NCI-H2227 treated with DMSO at 0.1 percent for 48 hours (cell line): ENCODE data around the gene GAB2.
"Not testable (repeated sequence)": the region's sequence is repeated elsewhere in the genome, so short reads cannot be mapped to it uniquely, and the experiment has no call there.

Experiments
- DNase-seq: peaks from one replicate; lab custom pipeline; 2025; lab: John Stamatoyannopoulos, UW

Gene GAB2

DNA sequence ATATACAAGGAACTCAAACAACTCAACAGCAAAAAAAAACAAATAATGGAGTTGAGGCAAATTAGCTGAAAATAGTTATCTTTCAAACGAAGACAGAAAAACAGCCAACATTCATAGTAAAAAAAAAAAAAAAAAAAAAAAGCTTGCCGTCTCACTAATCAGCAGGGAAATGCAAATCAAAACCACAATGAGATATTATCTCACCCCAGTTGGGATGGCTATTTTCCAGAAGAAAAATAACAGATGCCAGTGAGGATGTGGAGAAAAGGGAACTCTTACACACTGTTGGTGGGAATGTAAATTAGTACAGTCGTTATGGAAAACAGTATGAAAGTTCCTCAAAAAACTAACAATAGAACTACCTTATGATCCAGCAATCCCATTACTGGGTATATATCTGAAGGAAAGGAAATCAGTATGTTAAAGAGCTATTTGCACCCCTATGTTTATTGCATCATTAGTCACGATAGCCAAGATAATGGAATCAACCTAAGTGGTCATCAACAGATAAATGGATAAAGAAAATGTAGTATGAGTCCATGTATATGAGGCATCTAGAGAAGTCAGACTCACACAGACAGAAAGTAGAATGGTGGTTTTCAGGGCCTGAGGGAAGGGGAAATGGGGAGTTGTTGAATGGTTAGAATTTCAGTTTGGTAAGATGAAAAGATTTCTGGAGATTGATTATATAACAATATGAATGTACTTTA lies 172.9 kb downstream of the GAB2 start:
- no peak for DNase-seq

DNA sequence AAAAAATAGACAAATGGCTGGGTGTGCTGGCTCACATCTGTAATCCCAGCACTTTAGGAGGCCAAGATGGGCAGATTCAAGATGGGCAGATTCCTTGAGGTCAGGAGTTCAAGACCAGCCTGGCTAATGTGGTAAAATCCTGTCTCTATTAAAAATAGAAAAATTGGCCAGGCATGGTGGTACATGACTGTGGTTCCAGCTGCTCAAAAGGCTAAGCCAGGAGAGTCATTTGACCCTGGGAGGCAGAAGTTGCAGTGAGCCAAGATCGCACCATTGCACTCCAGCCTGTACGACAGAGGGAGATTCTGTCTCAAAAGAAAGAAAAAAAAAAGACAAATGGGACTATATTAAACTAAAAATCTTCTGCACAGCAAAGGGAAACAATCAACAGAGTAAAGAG lies 173.5 kb downstream of the GAB2 start:
- no peak for DNase-seq

DNA sequence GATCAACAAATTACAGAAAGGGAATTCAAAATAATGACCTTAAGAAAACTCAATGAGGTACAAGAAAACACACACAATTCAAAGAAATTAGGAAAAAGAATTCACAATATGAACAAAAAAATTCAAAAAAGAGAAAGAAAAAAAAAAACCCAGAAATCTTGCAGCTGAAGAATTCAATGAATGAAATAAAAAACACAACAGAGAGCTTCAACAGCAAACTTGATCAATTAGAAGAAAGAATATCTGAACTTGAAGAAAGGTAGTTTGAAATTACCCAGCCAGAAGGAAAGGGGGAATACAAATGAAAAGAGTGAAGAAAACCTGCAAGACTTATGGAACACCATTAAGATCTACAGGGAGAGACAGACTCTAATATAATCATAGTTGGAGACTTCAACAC lies 176.1 kb downstream of the GAB2 start:
- DNase-seq, result no peak

DNA sequence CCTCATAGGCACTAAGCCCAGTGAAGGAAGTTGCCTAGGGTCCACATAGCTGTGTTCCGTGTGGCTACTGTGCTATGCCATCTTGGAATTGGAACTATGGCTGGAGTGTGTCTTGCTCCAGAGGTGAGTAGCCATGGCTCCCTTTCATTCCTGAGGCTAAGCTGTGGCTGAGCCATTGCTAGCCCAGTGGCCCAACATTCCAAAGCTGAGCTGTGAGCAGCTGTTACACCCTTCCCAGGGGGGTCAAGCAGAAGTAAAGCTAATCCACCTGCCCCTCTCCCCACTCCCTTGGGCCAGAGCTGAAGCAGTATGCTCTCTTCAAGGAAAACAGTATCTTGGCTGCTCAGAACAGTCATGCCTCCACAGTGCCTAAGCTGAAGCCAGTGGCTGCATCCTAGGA lies 177.8 kb downstream of the GAB2 start:
- no peak for DNase-seq

DNA sequence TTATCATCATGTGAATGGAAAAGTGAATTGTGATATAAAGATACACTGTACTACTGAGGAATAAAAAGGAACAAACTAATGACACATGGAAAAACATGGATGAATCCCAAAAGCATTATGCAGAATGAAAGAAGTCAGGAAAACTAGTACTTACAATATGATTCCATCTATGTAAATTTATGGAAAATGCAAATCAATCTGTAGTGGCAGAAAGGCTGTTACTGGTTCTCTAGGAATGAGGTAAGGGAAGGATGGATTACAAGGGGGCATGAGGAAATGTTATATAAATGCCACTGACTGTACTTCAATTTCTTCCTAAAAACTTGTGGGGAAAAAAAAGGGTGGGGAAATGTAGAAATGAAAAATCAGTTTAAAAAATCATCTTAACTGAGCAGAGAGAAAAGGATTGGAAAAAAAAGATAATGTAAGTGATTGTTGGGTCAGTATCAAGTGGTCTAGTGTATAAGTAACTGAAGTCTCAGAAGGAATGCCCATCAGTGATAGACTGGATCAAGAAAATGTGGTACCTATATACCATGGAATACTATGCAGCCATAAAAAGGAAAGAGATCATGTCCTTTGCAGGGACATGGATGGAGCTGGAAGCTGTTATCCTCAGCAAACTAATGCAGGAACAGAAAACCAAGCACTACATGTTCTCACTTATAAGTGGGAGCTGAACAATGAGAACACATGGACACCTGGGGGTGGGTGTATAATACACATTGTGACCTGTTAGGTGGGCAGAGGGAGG lies 180.2 kb downstream of the GAB2 start:
- DNase-seq, result no peak

DNA sequence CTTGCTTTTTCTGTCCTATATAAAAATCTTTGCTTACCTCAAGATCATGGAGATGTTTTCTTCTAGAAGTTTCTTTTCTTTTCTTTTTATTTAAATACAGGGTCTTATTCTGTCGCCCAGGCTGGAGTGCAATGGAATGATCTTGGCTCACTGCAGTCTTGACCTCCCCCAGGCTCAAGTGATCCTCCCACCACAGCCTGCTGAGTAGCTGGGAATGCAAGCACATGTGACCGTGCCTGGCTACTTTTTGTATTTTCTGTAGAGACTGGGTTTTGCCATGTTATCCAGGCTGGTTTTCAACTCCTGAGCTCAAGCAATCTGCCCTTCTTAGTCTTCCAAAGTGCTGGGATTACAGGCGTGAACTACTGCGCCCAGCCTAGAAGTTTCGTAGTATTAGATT lies 183.6 kb downstream of the GAB2 start:
- no peak for DNase-seq

DNA sequence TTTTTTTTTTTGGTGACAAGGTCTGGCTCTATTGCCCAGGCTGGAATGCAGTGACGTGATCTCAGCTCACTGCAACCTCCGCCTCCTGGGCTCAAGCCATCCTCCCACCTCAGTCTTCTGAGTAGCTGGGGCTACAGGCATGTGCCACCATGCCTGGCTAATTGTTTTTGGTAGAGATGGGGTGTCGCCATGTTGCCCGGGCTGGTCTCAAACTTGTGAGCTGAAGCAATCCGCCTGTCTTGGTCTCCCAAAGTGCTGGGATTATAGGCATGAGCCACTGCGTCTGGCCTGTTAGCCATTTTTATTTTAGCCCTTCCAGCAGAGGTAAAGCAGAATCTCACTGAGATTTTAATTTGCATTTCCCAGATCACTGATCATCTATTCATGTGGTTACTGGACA lies 184.6 kb downstream of the GAB2 start:
- not testable (repeated sequence) for DNase-seq

DNA sequence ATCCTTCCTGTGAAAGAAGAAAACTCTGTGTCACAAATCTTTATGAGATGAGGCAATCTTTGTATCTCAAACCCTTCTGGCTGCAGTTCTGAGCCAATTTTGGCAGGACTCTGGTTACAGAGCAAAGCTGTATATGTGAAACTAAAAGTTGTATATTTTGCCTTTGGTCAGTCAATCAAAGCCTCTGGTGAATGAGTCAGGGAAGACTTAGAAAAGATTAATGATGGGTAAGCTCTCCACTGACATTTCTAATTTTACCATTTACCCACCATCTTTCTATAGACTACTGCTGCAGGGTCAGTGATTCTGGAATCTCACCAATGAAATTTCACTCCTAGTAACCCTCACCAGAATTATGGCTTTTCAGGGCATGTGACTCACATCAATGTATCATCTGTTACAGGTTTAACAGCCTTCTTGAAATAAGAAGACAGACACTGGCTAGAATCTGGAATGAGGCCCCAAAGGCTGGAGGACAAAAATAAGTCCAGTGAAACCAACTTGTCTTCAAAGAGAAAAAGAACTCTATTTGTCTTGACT lies 185.6 kb downstream of the GAB2 start:
- peak; percentile 18 for DNase-seq

DNA sequence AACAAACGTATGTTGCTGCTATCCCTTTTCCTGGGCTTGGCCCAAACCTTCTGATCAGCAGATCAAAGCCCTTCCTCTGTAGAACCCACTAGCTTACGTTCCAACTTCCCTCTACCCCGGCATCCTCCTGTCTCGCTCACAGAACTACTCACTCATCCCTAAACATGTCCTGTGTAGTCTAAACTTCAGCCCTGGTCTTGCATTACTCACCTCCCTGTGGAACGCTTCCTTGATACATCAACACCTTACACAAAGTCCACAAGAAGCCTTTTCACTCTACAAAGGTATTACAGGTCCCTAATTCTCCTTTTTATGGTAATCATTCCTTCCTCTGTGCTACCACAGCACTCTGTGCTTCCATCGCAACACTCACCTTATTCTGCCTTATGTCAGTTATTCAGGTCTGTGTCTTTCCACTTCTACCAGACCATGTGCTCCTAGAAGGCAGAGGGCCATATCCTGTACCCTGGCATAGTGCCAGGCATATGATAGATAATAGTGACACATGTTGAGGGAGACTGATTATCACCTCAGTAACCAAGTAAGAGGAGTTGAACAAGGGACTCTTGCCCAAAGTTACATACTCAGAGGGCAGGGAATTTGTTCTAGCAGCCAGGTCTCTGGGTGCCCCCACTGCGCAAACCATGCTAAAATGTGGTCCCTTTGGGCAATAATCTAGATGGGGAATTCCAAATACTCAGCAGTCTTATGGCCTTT lies 187.3 kb downstream of the GAB2 start:
- no peak for DNase-seq

DNA sequence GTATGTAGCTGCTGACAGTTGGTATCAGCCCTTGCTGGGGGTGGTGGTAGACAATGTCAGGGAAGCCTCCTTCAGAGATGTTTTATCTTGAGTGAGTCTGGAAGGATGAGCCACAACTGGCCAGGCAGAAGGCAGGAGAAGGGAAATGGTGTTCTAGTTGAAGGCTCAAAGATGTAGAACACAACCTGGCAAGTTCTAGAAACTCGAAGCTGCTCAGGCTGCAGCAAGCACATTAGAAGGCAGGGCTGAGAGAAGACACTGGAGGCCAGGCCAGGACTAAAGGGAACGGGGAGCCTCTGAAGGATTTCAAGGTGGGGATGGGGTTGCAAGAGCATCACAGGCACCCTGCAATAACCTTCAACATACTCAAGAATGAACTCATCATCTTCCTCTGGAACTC lies 188.5 kb downstream of the GAB2 start:
- DNase-seq, result no peak

DNA sequence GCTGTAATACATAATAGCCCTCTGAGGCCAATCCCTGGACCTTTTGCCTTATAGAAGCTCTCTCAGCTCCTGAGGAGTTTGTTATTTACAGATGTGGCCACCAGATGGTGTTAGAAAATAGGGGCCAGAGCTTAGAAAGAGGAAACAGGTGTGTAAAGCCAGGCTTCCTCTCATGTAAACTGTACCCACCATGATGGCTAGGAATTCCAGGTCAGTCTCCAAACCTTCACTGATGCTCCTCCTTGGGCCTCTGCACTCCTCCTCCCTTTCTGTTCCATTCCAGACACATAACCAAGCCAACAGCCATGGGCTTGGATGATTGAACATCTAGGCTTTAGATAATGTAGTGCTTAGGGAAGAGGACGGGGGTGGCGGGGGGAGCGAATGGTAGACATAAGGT lies 189.2 kb downstream of the GAB2 start:
- DNase-seq, result peak; percentile 62

DNA sequence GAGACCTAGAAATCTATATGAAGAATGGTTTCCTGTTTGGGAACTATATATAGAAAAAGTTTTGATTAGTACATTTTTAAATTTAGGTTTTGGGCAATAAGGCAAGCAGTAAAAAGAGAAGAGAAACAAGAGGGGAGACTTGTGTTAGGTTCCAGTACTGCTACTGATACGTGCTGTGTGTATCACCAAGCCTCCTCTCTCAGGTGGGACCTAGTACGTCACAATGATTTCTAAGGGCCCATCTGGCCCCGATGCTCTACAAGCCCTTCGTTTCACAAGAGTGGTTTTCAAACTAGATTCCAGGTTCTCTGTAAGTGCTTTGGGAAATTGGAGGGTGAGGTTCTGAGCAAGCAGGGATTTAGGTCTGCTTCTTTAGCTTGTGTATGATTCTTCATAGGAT lies 189.7 kb downstream of the GAB2 start:
- no peak for DNase-seq

DNA sequence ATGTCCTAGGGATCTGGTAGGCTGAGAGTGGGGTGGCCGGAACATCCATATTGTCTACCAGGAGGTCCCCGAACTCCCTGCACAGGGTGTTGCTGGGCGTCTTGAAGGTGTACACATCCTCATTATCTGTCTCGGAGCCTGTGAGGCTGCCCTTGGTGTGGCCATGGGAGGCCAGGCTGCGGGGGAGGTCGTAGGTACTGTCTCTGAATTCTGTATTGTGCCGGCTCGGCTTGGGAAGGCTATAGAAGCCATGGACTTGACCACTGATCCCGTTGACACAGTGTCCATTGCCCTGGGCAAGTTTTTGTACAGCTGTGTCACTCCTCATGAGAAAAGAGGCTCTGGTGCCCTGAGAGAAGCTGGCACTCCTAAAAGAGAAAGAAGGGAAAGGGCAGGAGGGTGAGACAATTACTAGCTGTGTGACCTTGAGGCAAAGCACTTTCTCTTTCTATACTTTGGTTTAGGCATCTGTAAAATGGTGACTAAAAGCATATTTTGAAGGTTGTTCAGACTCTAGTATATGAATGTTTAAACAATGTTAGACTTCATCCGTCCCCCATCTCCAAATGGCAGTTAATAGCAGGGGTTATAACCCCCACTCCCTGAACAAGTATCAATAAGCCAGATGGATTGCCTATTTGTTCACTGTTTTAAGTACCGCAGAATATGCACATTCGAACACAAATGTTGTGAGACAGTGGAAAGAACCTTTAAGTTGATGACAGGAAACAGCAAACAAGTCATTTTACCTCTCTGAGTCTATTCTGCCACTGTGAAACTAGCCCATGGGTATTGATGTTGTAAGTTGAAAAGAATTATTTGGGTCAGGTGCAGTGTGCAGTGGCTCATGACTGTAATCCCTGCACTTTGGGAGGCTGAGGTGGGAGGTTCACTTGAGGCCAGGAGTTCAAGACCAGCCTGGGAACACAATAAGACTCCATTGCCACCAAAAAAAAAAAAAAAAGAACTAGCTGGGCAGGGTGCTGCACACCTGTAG lies 190.6 kb downstream of the GAB2 start:
- DNase-seq, result no peak

DNA sequence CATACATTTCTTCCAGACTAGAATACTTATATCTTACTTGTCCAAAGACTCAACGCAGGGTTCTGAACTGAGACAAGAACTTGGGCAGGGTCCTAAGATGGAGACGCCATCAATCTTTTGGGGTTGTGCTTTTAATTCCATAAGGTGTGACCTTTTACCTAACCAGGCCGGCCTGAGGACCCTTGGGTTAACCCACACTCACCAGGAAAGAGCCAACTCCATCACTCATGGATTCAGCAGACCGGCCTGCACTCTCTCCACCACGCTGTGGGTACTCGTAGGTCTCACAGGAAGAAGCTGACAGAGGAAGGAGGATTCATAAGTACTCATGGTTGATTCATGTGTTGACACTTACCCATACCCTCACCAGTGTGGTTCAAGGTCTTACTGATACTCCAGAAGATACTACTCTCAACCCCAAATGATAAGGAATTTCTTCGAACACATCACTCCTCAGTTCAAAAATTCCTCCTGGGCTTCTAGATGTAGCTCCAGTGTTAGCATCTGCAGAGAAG lies 192.7 kb downstream of the GAB2 start:
- DNase-seq, result no peak

DNA sequence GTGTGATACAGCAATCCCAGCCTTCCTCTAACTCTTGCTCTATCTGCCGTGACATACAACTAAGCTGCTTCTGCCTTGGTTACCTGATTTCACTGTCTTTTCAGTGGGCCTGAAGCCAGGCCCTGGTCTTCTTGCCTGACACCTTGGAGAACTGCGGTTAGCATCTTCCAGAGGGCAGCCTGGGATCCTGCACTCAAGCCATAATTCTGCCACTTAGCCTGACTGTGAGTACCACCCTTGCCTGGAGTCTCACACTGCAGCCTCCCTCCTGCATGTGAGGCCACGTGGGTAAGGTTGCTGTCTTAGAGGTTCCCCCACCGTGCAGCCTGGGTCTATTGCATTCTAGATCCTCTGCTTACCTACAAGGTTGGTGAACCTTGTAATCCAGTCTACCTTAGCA lies 193.1 kb downstream of the GAB2 start:
- DNase-seq, result no peak

DNA sequence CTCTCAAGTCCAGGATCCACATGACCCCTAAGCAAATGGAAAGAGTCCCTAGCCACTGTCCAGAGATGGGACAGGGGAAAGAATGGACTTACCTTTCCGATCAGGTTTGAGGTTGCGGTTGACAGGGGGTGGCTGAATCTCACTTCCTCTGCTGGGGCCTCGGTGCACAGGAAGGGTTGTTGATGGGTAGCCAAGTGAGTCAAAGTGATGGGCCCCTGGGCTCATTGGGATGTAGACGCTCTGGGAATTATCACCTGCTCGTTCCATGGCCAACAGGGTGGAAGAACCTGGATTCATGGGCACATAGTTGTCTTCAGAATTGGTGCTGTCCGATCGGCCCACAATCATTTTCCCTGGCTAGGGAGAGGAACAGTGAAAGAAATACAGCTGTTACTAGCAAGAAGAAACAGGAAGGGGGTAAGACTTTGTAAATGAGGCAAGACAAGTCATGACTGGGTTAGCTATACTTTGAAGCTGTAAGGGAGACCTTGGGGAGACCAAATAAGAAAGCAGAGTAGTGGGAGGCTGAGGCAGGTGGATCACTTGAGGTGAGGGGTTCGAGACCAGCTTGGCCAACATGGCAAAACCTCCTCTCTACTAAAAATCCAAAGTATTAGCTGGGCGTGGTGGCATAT lies 194.2 kb downstream of the GAB2 start:
- DNase-seq, result no peak

DNA sequence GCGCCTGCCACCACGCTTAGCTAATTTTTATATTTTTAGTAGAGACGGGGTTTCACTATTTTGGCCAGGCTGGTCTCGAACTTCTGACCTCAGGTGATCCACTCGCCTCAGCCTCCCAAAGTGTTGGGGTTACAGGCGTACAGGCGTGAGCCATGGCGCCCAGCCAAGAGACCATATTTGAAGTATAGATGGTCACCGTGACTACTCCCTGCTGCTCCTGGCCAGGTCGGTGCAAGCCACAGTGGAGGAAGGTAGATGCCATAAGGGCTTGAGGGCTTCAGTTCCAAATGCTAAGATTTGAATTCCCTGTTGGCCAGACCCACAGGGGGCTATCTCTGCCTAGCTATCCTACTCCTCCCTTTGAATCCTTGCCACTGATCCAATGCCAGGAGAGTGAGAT lies 194.9 kb downstream of the GAB2 start:
- not testable (repeated sequence) for DNase-seq

DNA sequence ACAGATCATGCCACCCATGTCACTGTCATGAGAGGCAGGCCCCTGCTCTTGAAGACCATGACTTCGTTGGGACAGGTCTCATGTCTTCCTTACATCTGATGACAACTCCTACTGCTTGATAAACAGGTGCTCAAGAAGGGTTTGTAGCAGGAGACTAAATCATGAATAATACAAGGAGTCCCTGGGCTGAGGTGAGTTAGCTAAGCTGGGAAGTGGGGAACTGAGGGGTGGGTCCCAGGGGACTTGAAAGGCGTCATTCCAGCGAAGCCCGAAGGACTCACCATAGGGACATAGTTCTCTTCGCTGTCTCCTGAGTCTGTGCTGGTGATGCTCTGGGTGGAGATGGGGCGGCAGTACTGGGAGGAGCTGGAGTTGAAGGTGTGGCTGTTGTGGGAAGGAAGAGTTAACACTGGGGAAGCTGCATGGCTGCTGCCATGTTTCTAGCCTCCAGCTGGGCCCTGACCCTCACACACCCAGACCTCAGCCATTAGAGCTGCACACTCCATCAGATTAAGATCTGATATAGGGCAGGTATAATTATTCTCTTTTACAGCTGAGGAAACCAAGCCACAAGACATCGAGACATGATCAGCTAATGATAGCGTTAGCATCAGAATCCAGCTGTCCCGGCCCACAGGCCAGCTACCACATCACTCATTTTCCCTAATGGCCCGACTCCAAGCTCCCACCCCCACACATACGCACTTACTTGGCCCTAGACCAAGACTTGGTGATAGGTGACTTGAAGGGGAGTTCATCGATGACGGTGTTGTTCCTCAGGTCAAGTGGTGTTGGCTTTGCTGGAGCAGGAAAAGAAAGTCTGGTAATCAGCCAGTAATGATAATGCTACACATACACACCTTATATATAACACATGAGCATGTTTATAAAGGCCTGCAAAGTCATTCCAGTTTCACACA lies 196.0 kb downstream of the GAB2 start:
- peak; percentile 89 for DNase-seq

DNA sequence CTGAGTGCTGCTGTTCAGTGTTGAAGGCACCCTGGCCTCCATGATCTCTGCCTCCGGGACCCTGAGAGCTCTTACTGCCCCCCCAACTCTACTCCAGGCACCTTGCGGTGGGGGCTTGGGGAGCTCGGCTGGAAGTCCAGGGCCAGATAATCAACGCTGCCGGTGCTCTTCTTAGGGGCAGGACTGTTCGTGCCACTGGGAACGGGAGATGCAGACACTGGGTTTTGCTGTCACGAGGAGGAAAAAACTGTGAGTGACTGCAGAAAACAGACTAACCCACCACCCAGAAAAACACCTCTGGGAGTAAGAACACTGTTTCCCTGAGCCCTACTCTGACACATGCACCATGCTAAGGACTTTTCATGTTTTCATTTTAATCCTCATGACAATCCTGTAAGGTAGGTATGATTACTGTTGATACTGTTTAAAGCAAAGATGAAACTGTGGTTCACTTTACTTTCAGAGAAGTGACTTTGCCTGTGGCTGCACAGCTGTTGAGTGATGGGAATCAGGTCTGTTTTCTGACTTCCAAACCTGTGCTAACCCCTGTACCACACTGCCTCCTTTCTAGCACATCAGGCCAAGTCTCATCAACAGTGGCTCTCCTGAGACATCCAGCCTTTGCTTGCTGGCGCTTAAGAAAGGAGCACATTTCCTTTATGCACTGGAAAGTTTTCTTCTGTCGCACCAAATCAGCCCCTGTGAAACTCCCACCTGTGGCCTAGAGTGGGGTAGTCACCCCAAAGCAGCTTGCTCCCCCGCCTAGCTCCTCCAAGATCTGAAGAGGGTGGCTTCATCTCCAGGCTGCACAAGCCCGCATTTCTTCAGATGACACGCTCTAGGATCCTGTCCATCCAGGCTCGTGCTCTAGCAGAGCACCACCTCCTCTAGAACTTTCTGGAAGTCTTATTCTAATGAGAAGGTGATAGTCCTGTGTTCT lies 197.1 kb downstream of the GAB2 start:
- DNase-seq, result no peak
